ENCODE results near the gene ZNF438.

DNA sequence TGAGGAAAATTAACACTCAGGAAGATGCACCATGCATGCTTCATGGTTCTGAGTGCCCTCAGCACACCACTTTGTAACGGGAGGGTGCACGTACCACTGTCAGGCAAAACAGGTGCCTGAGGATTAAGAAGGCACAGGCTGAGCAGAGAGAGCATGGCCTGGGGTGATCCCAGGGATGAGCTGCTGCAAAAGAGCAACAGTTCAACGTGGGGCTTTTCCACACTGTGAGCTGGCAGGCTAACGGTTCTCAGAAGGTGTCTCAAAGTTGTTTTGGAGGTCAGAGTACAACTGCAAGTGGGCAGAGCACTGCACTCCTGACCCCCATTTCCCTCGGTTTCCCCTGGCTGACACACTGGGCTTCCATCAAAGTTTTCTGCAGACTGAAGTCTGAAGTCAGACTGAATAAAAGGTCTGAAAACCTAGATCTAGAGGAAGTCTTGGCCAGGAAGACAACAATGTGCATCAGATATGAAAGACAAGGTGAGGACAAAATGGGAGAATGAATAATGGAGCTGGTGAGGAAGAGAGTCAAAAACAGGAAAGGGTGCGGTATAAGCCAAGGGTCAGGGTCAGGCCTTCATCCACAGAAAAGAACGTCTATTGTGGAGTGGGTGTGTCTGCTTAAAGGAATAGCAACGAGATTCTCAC lies 20.5 kb downstream of the ZNF438 start:
- TF ChIP-seq, protein P1, sequence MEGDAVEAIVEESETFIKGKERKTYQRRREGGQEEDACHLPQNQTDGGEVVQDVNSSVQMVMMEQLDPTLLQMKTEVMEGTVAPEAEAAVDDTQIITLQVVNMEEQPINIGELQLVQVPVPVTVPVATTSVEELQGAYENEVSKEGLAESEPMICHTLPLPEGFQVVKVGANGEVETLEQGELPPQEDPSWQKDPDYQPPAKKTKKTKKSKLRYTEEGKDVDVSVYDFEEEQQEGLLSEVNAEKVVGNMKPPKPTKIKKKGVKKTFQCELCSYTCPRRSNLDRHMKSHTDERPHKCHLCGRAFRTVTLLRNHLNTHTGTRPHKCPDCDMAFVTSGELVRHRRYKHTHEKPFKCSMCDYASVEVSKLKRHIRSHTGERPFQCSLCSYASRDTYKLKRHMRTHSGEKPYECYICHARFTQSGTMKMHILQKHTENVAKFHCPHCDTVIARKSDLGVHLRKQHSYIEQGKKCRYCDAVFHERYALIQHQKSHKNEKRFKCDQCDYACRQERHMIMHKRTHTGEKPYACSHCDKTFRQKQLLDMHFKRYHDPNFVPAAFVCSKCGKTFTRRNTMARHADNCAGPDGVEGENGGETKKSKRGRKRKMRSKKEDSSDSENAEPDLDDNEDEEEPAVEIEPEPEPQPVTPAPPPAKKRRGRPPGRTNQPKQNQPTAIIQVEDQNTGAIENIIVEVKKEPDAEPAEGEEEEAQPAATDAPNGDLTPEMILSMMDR (IDR thresholded peaks at IDR 0.05): no peak
- TF ChIP-seq POLR2A (IDR thresholded peaks at IDR 0.05): no peak

All from lower leg skin (tissue), 3 donors.